B cell (primary cell): Measurements from ENCODE around the gene RAD51. TPM values are rescaled to one million over a fixed set of nuclear protein-coding genes. Genes with fewer than 3 reads are reported as not detected.

Experiments used
- ATAC-seq: fragments of 200-7000 bp; cut with Tn5 transposase; one replicate; pipeline ENCODE4 v1.10.0; 2021; ENCODE audit warnings: low read depth, mild to moderate bottlenecking, moderate number of reproducible peaks, moderate library complexity
- CTCF ChIA-PET: fragments of 350-600 bp; sonication (Branson Sonifier 250); formaldehyde crosslinking; loops from one replicate; lab custom pipeline; 2021; ENCODE audit warnings: antibody characterized with exemption, inconsistent platforms; lab: Charles Lee
- POLR2A ChIA-PET: fragments of 350-600 bp; sonication (Branson Sonifier 250); formaldehyde crosslinking; loops from one replicate; lab custom pipeline; 2021; ENCODE audit warnings: antibody characterized with exemption; lab: Charles Lee
- DNase-seq: peaks from one replicate; pipeline ENCODE4 v3.0.0; 2013
- H2AFZ ChIP-seq: 2 replicates; pipeline ENCODE4 v1.6.1; 2012; ENCODE audit warnings: mild to moderate bottlenecking, low read depth, low read length; ENCODE audit not compliant: insufficient read depth, poor library complexity, severe bottlenecking
- H3K27ac ChIP-seq, 2 donors: 1 replicate in 1 of 2; 2 replicates in 1 of 2; pipeline ENCODE4 v1.5.1; 2012 to 2013; ENCODE audit warnings: low read length in 2 of 2, mild to moderate bottlenecking in 2 of 2, moderate library complexity in 1 of 2
- H3K27me3 ChIP-seq, 4 experiments: fragments of 200-600 bp in 1 of 4; sonication (generic) in 1 of 4; replicated peaks in 1 of 4; 1 replicate in 2 of 4; 2 replicates in 2 of 4; pipeline versions ENCODE4 v1.6.1 to v1.7.0; 2013 to 2016; ENCODE audit warnings: low read length in 3 of 4, mild to moderate bottlenecking in 2 of 4, mixed read lengths in 1 of 4, moderate library complexity in 1 of 4; ENCODE audit not compliant: insufficient read depth in 4 of 4, control insufficient read depth in 3 of 4; ENCODE audit errors: control extremely low read depth in 1 of 4
- H3K36me3 ChIP-seq, 2 experiments: replicated peaks in 1 of 2; 1 replicate in 1 of 2; 2 replicates in 1 of 2; pipeline versions ENCODE4 v1.6.1 to v1.7.1; 2013; ENCODE audit warnings: low read length in 1 of 2; ENCODE audit not compliant: insufficient read depth in 2 of 2, control insufficient read depth in 1 of 2; ENCODE audit errors: control extremely low read depth in 1 of 2, extremely low read depth in 1 of 2
- H3K4me1 ChIP-seq, 2 donors: fragments of 200-600 bp in 1 of 2; sonication (generic) in 1 of 2; 1 replicate in 1 of 2; 2 replicates in 1 of 2; pipeline versions ENCODE4 v1.5.1 to v1.6.1; 2013 to 2017; ENCODE audit warnings: low read length in 2 of 2; ENCODE audit not compliant: control insufficient read depth in 2 of 2, insufficient read depth in 2 of 2
- H3K4me2 ChIP-seq: replicated peaks from 2 replicates; pipeline ENCODE3; 2012; ENCODE audit warnings: mild to moderate bottlenecking, low read depth, low read length; ENCODE audit not compliant: poor library complexity, severe bottlenecking
- H3K4me3 ChIP-seq, 5 experiments: fragments of 200-600 bp in 1 of 5; sonication (generic) in 1 of 5; 1 replicate in 3 of 5; 2 replicates in 2 of 5; pipeline versions ENCODE4 v1.5.1 to v1.7.0; 2011 to 2016; ENCODE audit warnings: low read length in 4 of 5, mild to moderate bottlenecking in 4 of 5, low read depth in 2 of 5, control low read depth in 1 of 5, moderate library complexity in 1 of 5; ENCODE audit not compliant: insufficient read depth in 1 of 5; ENCODE audit errors: control extremely low read depth in 1 of 5, extremely low read depth in 1 of 5
- H3K79me2 ChIP-seq: fragments of 200-600 bp; sonication (generic); one replicate; pipeline ENCODE4 v1.6.0; 2016; ENCODE audit warnings: low read length; ENCODE audit not compliant: control insufficient read depth, insufficient read depth
- H3K9ac ChIP-seq: fragments of 200-600 bp; sonication (generic); 2 replicates; pipeline ENCODE4 v1.6.1; 2017; ENCODE audit warnings: mild to moderate bottlenecking, low read length, moderate library complexity
- H3K9me3 ChIP-seq, 3 donors: one replicate each; pipeline versions ENCODE4 v1.6.1 to v1.7.1; 2013; ENCODE audit warnings: low read length in 2 of 3; ENCODE audit not compliant: control insufficient read depth in 2 of 3, insufficient read depth in 1 of 3; ENCODE audit errors: control extremely low read depth in 1 of 3
- H4K20me1 ChIP-seq: 2 replicates; pipeline ENCODE4 v1.6.0; 2012; ENCODE audit warnings: mild to moderate bottlenecking, low read length; ENCODE audit not compliant: insufficient read depth, control insufficient read depth, poor library complexity, severe bottlenecking
- H3K27ac Mint-ChIP-seq: one replicate; pipeline ENCODE4 v1.8.0; 2021; ENCODE audit warnings: mixed read lengths
- H3K27me3 Mint-ChIP-seq: one replicate; pipeline ENCODE4 v1.8.0; 2021; ENCODE audit warnings: mixed read lengths
- H3K4me1 Mint-ChIP-seq: one replicate; pipeline ENCODE4 v1.8.0; 2021; ENCODE audit warnings: mixed read lengths
- H3K4me3 Mint-ChIP-seq: one replicate; pipeline ENCODE4 v1.8.0; 2021; ENCODE audit warnings: mixed read lengths
- H3K9me3 Mint-ChIP-seq: one replicate; pipeline ENCODE4 v1.8.0; 2022; ENCODE audit warnings: mixed read lengths; ENCODE audit not compliant: insufficient read depth
- CTCF ChIP-seq: fragments of 200-600 bp; IDR thresholded peaks from one replicate; pipeline ENCODE4 v1.8.0; 2022; ENCODE audit warnings: antibody characterized with exemption, mild to moderate bottlenecking
- EZH2 ChIP-seq: IDR thresholded peaks from 2 replicates; pipeline ENCODE4 v1.6.1; 2012; ENCODE audit warnings: borderline replicate concordance, low read depth, mild to moderate bottlenecking, moderate library complexity, low read length; ENCODE audit not compliant: insufficient read depth, poor library complexity, severe bottlenecking
- WGBS: methylation state at CpG from one replicate; pipeline ENCODE4 v1.1.5; 2013; ENCODE audit warnings: missing lambda C conversion rate; ENCODE audit not compliant: insufficient coverage; 5-methylcytosine and 5-hydroxymethylcytosine counted together
- intact Hi-C: fragments of 100-400 bp; cut with micrococcal nuclease; formaldehyde crosslinking; loops from one replicate; pipeline ENCODE4 v1.10.0; 2022
- polyA plus RNA-seq: library from polyadenylated mRNA; depleted of rRNA; stranded (reverse); fragments of >200 nt; gene quantifications from 2 replicates; pipeline ENCODE4 v1.2.3, GENCODE V29; 2012
- total RNA-seq, 2 donors: library from RNA; stranded (reverse); fragments of 120-200 nt in 1 of 2; gene quantifications; 1 replicate in 1 of 2; 2 replicates in 1 of 2; pipeline versions ENCODE4 v1.2.3 to v1.2.4, GENCODE V29; 2013 to 2022

Gene RAD51
- total and polyA plus RNA-seq, 2 donors (not counting 1 experiment from before 2014, with no cell fraction given) = 0.67 to 1.9 TPM

GRCh38 chr15:40770147-40770721 lies 75.3 kb downstream of the RAD51 start:
- H4K20me1 ChIP-seq = no peaks in the 10 kb centered on the region
- Mint-ChIP-seq H3K4me3 (peak overlapping the region; percentile 88), H3K9me3 (no peaks in the 10 kb centered on the region), H3K27ac (peak overlapping the region; percentile 95), H3K27me3 (no peaks in the 10 kb centered on the region), H3K4me1 (peaks cover 44% of the 10 kb centered on the region)
- ChIA-PET CTCF (interaction anchor here (0.7 to 9.6 kb wide), 10 partner anchors 9 to 250 kb away, joined by 3 to 99 read pairs (median 6); partner anchors contain the start of genes RAD51 and VPS18), POLR2A (interaction anchor here (0.6 to 3.1 kb wide), 7 partner anchors 16 to 330 kb away, joined by 3 to 14 read pairs (median 4); partner anchors contain the start of genes BAHD1, CCDC32, RAD51 and RMDN3)
- peak; percentile 58 for DNase-seq
- H3K27me3 ChIP-seq = no peaks in the 10 kb centered on the region
- peak overlapping the region; percentile 42 to 78 for H3K27ac ChIP-seq
- intact Hi-C loops = no loop called here
- peak overlapping the region in 1 of 5 experiments; percentile 52 for H3K4me3 ChIP-seq
- TF ChIP-seq EZH2 = no peak
- TF ChIP-seq CTCF = no peak
- WGBS = 19% methylated on average over 17 of the region's 17 CpGs
- ATAC-seq = no peak
- peak overlapping the region; percentile 51 for H2AFZ ChIP-seq
- no peaks in the 10 kb centered on the region for H3K79me2 ChIP-seq
- H3K36me3 ChIP-seq = peaks cover 0 to 32% of the 10 kb centered on the region in 2 experiments
- peak overlapping the region; percentile 36 for H3K9ac ChIP-seq
- H3K4me2 ChIP-seq = peak overlapping the region; percentile 80
- H3K4me1 ChIP-seq = peaks cover 37 to 48% of the 10 kb centered on the region in 2 donors
- H3K9me3 ChIP-seq = no peaks in the 10 kb centered on the region

GRCh38 chr15:40771242-40771641 lies 76.3 kb downstream of the RAD51 start:
- H3K4me1 Mint-ChIP-seq = peaks cover 38% of the 10 kb centered on the region
- no peak overlapping the region for H3K9ac ChIP-seq

More at GRCh38 chr15:40771242-40771641, 76.3 kb downstream of the RAD51 start:
- POLR2A ChIA-PET = interaction anchor here (3.1 kb wide), 1 partner anchor 77 kb away, joined by 14 read pairs; the partner anchor contains the start of gene RAD51
- CTCF ChIA-PET = interaction anchor here (0.6 to 9.6 kb wide), 5 partner anchors 9 to 92 kb away, joined by 3 to 99 read pairs (median 6); partner anchors contain the start of gene RAD51
- Mint-ChIP-seq H3K9me3 (no peaks in the 10 kb centered on the region), H3K27me3 (no peaks in the 10 kb centered on the region), H3K27ac (peak overlapping the region; percentile 53), H3K4me3 (no peak overlapping the region)
- Histone ChIP-seq H3K27ac (no peak overlapping the region), H3K4me1 (peaks cover 34 to 43% of the 10 kb centered on the region in 2 donors), H4K20me1 (no peaks in the 10 kb centered on the region), H3K79me2 (no peaks in the 10 kb centered on the region), H2AFZ (no peak overlapping the region), H3K4me3 (no peak overlapping the region), H3K27me3 (no peaks in the 10 kb centered on the region), H3K9me3 (no peaks in the 10 kb centered on the region), H3K4me2 (no peak overlapping the region), H3K36me3 (peaks cover 0 to 37% of the 10 kb centered on the region in 2 experiments)
- whole genome bisulfite sequencing = 94% methylated on average over 5 of the region's 5 CpGs
- ATAC-seq (no peak), DNase-seq (no peak)
- intact Hi-C loops = no loop called here
- TF ChIP-seq EZH2 = no peak
- TF ChIP-seq CTCF = no peak
